GM23338 (cell line): ENCODE measurements around the gene ORAI1. TPM values are rescaled to one million over a fixed set of nuclear protein-coding genes. Genes with fewer than 3 reads are reported as not detected.

Source experiments
- polyA plus RNA-seq: library from polyadenylated mRNA; unstranded; fragments of >200 nt; fragmentation: Nextera tagmentation; extraction: Ambion mirVana; gene quantifications from 2 replicates; pipeline ENCODE4 v1.2.1, GENCODE V29; 2016
- small RNA-seq: library from RNA; depleted of rRNA; stranded (forward); fragments of <200 nt; gene quantifications from one replicate; pipeline ENCODE3, GENCODE V24; 2014; ENCODE audit warnings: low replicate concordance
- total RNA-seq: library from RNA; depleted of rRNA; stranded (reverse); fragments of >200 nt; shearing (Covaris generic); gene quantifications from 2 replicates; pipeline ENCODE4 v1.2.3, GENCODE V29; 2014; rRNA removed

Gene ORAI1
- total and polyA plus RNA-seq, 2 experiments from 2014 or later = 23.7 to 32.0 TPM

Small RNAs within 50 kb of the gene (small RNA-seq; reads per million reads assigned to genes)
- not detected for gene RNU6-1004P

Other genes starting within 250 kb of the ORAI1 start
- 50.1 and 63.3 TPM in 2 replicates for gene RNF34, start 226.4 kb upstream of the ORAI1 start, total RNA-seq
- 47.1 and 47.2 TPM in 2 replicates for gene RNF34, start 226.4 kb upstream of the ORAI1 start, polyA plus RNA-seq
- 137 and 161 TPM in 2 replicates for gene KDM2B, start 45.5 kb upstream of the ORAI1 start, total RNA-seq
- gene KDM2B, start 45.5 kb upstream of the ORAI1 start, polyA plus RNA-seq = 59.4 and 64.4 TPM in 2 replicates
- 0.14 and 0.47 TPM in 2 replicates for gene MORN3, start 43.1 kb downstream of the ORAI1 start, total RNA-seq
- gene MORN3, start 43.1 kb downstream of the ORAI1 start, polyA plus RNA-seq = 0.36 and 1.5 TPM in 2 replicates
- gene TMEM120B, start 86.2 kb downstream of the ORAI1 start, total RNA-seq = 30.4 and 36.0 TPM in 2 replicates
- gene TMEM120B, start 86.2 kb downstream of the ORAI1 start, polyA plus RNA-seq = 11.2 and 15.0 TPM in 2 replicates
- gene RHOF, start 167.2 kb downstream of the ORAI1 start, total RNA-seq = 31.9 and 53.4 TPM in 2 replicates
- gene RHOF, start 167.2 kb downstream of the ORAI1 start, polyA plus RNA-seq = 8.7 and 10.5 TPM in 2 replicates
- gene SETD1B, start 177.5 kb downstream of the ORAI1 start, total RNA-seq = 8.7 and 8.9 TPM in 2 replicates
- 3.1 and 3.4 TPM in 2 replicates for gene SETD1B, start 177.5 kb downstream of the ORAI1 start, polyA plus RNA-seq
- not detected in 2 replicates for gene HPD, start 232.3 kb downstream of the ORAI1 start, total RNA-seq
- 0.21 TPM in 1 of 2 replicates, not detected in the other for gene HPD, start 232.3 kb downstream of the ORAI1 start, polyA plus RNA-seq